Smooth muscle cell of the brain vasculature (primary cell): ENCODE data around the gene DCLK2.
A peak's percentile ranks its signal among the peaks of the same experiment; 100 is the strongest.

Experiments
- DNase-seq: peaks from one replicate; pipeline ENCODE4 v3.0.0-alpha.2; 2012; ENCODE audit warnings: low read depth, low spot score

Gene DCLK2

GRCh38 chr4:150262611-150263010 is 184.4 kb downstream of the DCLK2 start:
- no peak for DNase-seq

- DNase-seq: no peak
These were observed 186.4 kb downstream of the DCLK2 start for GRCh38 chr4:150264595-150265161.

- DNase-seq: no peak
These were observed 187.6 kb downstream of the DCLK2 start for GRCh38 chr4:150265806-150266205.

DNA sequence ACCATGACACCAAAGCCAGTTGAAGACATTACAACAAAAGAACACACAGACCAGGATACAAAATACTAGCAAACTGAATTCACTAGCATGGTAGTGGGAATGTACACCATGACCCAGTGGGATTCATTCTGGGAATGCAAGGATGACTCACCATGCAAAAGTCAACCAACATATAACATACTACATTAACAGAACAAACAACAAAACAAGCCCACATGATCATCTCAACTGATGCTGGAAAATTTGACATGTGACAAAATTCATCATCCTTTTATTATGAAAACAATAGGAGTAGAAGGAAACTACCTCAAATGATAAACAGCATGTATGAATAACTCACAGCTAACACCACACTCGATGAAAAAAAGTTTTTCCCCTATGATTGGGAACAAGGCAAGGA is 190.2 kb downstream of the DCLK2 start:
- peak; percentile 31 for DNase-seq

GRCh38 chr4:150278206-150278605 is 200.0 kb downstream of the DCLK2 start:
- DNase-seq: no peak

DNA sequence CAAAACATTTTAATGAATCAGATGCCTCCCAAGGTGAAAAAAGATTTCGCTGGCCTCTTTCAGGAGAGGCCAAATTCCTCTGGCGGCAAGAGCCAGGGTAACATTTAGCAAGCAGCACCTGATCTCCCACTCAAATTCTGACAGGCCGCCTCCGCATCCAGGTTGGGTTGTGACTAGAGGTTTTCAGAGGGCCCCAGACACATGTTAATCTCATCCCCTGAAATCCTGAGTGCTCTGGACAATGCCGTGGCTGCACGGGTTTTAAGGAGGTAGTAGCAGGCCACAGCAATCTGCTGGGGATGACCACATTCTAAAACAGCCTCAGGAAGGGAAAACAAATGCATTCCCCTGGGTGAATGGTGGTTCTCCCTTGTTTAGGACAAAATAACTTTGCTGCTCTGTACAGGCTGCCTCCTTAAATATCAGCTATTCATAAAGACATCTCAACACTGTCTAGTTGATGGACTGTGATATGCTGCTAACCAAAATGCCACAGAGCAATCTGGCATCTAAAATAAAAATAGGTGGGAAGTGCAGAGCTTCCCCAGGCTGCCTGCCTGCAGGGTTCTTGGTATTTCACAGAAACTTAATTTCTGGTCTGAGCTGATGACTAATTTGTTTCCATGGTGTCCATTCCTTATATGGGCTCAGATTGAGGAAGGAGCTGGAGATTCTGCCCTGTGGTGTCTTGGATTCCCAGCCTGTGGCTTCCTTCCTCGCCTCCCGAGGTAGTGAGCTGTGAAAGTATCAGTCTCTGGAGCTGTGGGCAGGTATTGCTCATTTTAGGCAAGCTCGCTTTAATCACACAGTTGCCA is 202.0 kb downstream of the DCLK2 start:
- peak; percentile 32 for DNase-seq

DNA sequence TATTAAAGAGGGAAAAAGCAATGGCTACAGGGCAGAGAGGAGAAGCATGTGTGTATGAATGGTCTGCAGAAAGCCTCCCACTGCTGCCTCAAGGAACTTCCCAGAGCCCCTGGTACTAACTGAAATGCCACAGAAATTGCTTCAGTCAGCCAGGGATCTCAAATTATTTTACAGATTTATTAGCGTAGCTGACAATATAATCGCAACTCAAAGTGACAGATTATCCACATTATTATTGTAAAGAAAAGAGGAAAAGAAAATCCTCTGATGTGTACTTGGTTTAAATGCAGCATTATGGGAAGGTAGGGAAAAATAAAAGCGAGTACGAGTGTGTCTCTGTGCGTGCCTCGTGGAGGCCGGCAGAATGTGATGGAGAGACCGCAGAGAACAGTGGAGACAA is 202.7 kb downstream of the DCLK2 start:
- no peak for DNase-seq

GRCh38 chr4:150283689-150284088 is 205.4 kb downstream of the DCLK2 start:
- DNase-seq: peak; percentile 79

GRCh38 chr4:150286656-150287055 is 208.4 kb downstream of the DCLK2 start:
- DNase-seq: no peak

GRCh38 chr4:150289198-150289597 is 211.0 kb downstream of the DCLK2 start:
- DNase-seq: no peak

GRCh38 chr4:150289881-150290280 is 211.6 kb downstream of the DCLK2 start:
- no peak for DNase-seq

- DNase-seq: no peak
These were observed 219.7 kb downstream of the DCLK2 start for GRCh38 chr4:150297861-150298474.

DNA sequence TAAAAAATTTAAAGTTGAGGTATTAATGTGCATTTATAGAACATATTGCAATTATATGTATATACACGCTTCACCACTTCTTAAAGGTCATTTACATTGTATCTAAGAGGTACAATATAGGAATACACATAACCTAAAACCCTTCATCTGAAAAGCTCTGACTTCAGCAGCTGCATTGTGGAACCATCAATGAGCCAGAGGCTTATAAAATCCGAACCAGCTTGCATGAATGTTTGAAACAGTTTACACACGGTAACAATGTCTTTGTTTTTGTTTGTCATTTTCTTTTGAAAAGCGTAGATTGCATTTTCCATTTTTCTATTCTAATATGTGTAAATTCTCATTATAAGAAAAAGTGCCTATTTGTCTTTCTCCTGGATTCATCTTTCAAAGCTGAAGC is 221.6 kb downstream of the DCLK2 start:
- DNase-seq: no peak

DNA sequence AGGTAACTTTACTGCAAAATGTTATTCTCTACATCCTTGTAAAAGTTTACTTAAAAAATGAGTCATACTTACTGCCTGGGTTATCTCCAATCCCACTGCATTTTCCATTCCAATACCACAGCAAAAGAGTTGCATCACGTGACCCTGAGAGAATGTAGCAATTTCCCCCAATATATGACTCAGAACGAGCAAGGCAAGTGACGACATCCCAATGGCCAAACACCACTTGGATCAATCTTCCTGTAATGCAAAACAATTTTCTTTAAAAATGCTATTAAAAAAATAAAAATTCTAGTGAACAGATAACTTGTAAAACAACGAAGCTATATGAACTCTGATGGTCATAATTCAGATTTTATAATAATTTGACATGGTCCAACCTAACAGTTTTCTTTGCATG is 224.3 kb downstream of the DCLK2 start:
- DNase-seq: no peak

DNA sequence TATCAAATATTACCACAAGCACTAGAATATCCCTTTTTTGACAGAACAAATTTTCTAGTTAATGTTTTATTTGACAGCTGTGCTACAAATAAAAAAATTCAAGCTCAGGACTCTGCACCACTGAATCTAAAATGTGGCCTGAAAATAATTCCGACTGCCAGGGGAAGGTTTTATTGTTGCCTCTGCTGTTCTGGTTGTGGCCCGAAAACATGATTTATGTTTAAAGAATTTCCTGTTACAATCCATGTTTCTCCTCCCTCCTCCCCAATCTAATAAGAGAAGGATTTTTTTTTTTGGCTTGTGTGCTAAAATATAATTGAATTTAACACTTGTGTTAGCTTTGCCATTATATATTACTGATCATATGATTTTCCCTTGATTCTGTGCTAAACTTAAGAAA is 227.8 kb downstream of the DCLK2 start:
- no peak for DNase-seq

DNA sequence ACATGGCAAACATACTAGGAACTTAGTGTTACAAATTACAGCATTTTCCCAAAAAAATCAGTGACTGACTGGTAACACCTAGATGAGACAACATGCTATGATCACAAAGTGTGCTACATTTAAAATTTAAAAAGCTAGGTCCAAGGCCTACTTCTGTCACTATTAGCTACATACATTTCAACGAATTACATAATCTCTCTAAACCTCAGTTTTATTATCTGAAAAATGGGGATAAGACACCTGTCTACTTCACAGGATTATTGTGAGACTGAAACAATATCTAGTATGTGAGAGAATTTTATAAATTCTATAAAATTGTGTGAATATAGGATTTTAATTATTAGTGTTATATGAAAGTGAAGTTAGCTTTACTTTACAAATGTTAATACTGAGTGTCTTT is 228.5 kb downstream of the DCLK2 start:
- DNase-seq: no peak
